ENCODE results near the gene ZSWIM4. TPM values are rescaled to one million over a fixed set of nuclear protein-coding genes. Genes with fewer than 3 reads are reported as not detected.

Gene ZSWIM4
- total RNA-seq, 2 experiments from 2014 or later: 5.0 to 10.8 TPM

DNA sequence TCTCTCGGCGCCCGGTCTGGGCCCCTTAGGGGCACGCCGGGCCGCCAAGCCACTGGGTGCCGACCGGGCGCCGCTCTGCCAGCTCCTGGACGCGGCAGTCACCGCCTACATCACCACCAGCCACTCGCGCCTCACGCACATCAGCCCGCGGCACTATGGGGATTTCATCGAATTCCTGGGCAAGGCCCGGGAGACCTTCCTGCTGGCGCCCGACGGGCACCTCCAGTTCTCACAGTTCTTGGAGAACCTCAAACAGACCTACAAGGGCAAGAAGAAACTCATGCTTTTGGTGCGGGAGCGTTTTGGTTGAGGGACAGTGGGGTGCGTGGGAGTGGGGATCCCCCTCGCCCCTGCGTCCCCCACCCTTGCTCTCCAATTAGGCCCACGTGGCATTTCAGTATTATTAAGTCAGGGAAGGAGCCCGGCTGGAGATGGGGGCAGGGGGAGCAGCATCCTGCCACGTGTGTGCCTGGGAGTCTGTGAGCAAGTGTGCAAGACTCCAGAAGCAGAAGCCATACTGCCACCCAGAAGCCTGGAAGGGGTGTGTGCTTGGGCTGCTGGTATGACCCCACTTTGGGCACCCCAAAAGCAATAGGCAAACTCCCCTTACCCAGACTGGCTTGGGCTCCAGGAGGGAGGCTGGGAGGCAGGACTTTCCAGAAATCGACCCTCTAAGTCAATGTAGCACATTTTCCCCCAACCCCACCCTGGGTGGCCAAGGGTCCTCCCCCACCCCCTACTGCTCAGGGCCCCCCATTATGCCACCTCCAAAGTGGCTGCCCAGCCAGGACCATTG is 35.7 kb downstream of the ZSWIM4 start:
- ChIA-PET POLR2A (no interaction called here), CTCF (ENCODE audit: unreplicated experiment) (no interaction called here)
- H3K9me2 ChIP-seq (ENCODE audit: insufficient read depth, low read length): no peaks in the 10 kb centered on the region
- H3K27ac ChIP-seq (ENCODE audit: low read depth, low read length, poor library complexity, severe bottlenecking): no peak overlapping the region
- H3K4me2 ChIP-seq (ENCODE audit: low read length): no peak overlapping the region
- H4K20me1 ChIP-seq (ENCODE audit: insufficient read depth, low read length): no peaks in the 10 kb centered on the region
- no peaks in the 10 kb centered on the region for H3K36me3 ChIP-seq (ENCODE audit: insufficient read depth, low read length)
- peaks cover 20% of the 10 kb centered on the region for H3K4me1 ChIP-seq (ENCODE audit: insufficient read depth, low read length, poor library complexity, severe bottlenecking)
- BruUV-seq (replicated peaks): no TSS peak
- no peaks in the 10 kb centered on the region for H3K79me2 ChIP-seq (ENCODE audit: insufficient read depth, low read depth, low read length)
- DNase-seq (ENCODE audit: low spot score): no peak
- H3K4me3 ChIP-seq (ENCODE audit: low read depth, low read length, poor library complexity, severe bottlenecking): no peak overlapping the region
- no peaks in the 10 kb centered on the region for H3K9me3 ChIP-seq (ENCODE audit: low read length)
- intact Hi-C loops (cut with micrococcal nuclease; ENCODE audit: unreplicated experiment): loop anchor here (10.0 kb wide), 2 partner anchors 46 to 666 kb away; no protein-coding TSS in a partner anchor
- TF ChIP-seq EZH2phosphoT487 (IDR thresholded peaks at IDR 0.05; ENCODE audit: borderline replicate concordance, low read depth, low read length): no peak
- TF ChIP-seq, protein P1, sequence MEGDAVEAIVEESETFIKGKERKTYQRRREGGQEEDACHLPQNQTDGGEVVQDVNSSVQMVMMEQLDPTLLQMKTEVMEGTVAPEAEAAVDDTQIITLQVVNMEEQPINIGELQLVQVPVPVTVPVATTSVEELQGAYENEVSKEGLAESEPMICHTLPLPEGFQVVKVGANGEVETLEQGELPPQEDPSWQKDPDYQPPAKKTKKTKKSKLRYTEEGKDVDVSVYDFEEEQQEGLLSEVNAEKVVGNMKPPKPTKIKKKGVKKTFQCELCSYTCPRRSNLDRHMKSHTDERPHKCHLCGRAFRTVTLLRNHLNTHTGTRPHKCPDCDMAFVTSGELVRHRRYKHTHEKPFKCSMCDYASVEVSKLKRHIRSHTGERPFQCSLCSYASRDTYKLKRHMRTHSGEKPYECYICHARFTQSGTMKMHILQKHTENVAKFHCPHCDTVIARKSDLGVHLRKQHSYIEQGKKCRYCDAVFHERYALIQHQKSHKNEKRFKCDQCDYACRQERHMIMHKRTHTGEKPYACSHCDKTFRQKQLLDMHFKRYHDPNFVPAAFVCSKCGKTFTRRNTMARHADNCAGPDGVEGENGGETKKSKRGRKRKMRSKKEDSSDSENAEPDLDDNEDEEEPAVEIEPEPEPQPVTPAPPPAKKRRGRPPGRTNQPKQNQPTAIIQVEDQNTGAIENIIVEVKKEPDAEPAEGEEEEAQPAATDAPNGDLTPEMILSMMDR (conservative IDR thresholded peaks at IDR 0.05; ENCODE audit: low read length): no peak
- H2AFZ ChIP-seq (ENCODE audit: low read length): no peak overlapping the region

DNA sequence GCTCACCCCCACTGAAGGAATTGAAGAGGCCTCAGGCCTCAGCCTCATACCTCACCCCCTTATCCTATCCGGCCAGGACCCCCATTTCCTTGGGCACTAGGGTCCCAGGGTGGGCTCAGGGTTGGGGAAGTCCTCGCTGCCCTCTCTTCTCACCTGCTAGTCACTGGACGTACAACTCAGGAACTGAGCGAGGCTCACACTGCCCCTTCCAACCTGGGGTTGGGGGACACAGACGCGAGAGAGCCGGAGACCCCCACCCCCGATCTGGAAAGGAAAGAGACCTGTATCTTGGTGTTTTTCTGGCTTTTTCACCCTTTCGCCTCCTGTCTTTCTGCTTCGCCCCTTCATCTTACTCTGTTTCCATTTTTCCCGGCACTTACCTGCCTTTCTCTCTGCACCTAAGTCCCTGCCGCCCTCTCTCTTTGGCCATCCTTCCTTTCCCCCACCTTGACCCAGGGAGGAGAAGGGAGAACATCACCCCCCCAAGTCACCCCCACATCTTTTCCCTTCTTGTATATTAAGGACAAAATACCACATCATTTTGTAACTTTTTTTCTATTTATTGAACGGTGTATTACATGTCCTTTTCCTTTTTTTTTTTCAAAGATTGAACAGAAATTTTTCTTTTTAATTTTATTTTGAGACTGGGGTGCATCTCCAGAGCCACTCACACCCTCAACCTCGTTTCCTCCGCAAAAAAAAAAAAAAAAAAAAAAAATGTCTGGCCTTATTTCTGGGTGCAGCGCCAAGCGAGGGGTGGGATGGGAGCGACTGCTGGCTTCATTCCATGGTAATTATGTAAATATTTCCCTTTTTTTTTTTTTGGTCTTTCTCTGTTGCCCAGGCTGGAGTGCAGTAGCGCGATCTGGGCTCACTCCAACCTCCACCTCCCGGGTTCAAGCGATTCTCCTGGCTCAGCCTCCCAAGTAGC is 36.6 kb downstream of the ZSWIM4 start:
- Histone ChIP-seq H4K20me1 (ENCODE audit: insufficient read depth, low read length) (no peaks in the 10 kb centered on the region), H3K79me2 (ENCODE audit: insufficient read depth, low read depth, low read length) (no peaks in the 10 kb centered on the region), H3K27ac (ENCODE audit: low read depth, low read length, poor library complexity, severe bottlenecking) (no peak overlapping the region), H3K9me3 (ENCODE audit: low read length) (no peaks in the 10 kb centered on the region), H3K4me1 (ENCODE audit: insufficient read depth, low read length, poor library complexity, severe bottlenecking) (peaks cover 28% of the 10 kb centered on the region), H3K9me2 (ENCODE audit: insufficient read depth, low read length) (no peaks in the 10 kb centered on the region), H3K36me3 (ENCODE audit: insufficient read depth, low read length) (no peaks in the 10 kb centered on the region), H3K4me3 (ENCODE audit: low read depth, low read length, poor library complexity, severe bottlenecking) (no peak overlapping the region), H2AFZ (ENCODE audit: low read length) (no peak overlapping the region), H3K4me2 (ENCODE audit: low read length) (no peak overlapping the region)
- TF ChIP-seq, protein P1 (conservative IDR thresholded peaks at IDR 0.05; ENCODE audit: low read length): no peak
- TF ChIP-seq EZH2phosphoT487 (IDR thresholded peaks at IDR 0.05; ENCODE audit: borderline replicate concordance, low read depth, low read length): no peak
- no TSS peak for BruUV-seq (replicated peaks)
- intact Hi-C loops (cut with micrococcal nuclease; ENCODE audit: unreplicated experiment): loop anchor here (10.0 kb wide), 2 partner anchors 47 to 667 kb away; no protein-coding TSS in a partner anchor
- no peak for DNase-seq (ENCODE audit: low spot score)
- POLR2A ChIA-PET: no interaction called here
- CTCF ChIA-PET (ENCODE audit: unreplicated experiment): no interaction called here
